DND-41 (cell line): ENCODE data around the gene PLXNA4.

Experiments used
- EZH2 ChIP-seq: IDR thresholded peaks from 3 replicates; pipeline ENCODE4 v1.6.1; 2012; ENCODE audit warnings: borderline replicate concordance, low read depth, mild to moderate bottlenecking, moderate library complexity, low read length, inconsistent platforms; ENCODE audit not compliant: severe bottlenecking
- TF ChIP-seq, protein P1 (sequence below): IDR thresholded peaks from 2 replicates; pipeline ENCODE4 v1.5.1; 2012; ENCODE audit warnings: borderline replicate concordance, low read length, moderate library complexity, mild to moderate bottlenecking; ENCODE audit not compliant: poor library complexity, severe bottlenecking; ENCODE audit errors: extremely low read depth

DNA sequence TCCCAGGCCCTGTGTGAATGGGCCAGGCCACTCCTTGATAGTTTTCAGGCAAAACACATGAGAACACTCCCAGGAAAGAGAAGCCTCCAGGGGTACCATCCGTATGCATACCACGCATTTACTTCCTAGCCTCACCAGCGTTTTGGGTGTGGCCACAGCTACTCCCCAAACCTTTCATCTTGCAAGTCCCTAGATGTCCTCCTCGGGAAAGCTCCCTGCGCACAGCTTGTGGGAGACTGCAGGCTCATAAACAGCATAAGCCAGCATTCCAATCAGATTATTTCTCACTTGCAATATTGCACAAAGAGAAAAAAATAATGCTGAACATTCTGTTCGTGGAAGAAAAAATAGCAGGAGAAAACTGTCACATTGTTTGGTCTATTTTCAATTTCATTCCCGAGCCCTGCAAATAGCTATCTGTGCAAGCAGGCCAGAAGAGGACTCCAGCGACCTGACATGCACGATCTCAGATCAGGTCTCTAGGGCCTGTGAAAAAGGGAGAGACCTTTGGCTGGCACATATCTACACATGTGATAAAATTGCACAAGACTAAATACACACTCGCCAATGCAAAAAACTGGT, 175.6 kb downstream of the PLXNA4 start:
- TF ChIP-seq, protein P1, sequence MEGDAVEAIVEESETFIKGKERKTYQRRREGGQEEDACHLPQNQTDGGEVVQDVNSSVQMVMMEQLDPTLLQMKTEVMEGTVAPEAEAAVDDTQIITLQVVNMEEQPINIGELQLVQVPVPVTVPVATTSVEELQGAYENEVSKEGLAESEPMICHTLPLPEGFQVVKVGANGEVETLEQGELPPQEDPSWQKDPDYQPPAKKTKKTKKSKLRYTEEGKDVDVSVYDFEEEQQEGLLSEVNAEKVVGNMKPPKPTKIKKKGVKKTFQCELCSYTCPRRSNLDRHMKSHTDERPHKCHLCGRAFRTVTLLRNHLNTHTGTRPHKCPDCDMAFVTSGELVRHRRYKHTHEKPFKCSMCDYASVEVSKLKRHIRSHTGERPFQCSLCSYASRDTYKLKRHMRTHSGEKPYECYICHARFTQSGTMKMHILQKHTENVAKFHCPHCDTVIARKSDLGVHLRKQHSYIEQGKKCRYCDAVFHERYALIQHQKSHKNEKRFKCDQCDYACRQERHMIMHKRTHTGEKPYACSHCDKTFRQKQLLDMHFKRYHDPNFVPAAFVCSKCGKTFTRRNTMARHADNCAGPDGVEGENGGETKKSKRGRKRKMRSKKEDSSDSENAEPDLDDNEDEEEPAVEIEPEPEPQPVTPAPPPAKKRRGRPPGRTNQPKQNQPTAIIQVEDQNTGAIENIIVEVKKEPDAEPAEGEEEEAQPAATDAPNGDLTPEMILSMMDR = no peak
- TF ChIP-seq EZH2 = no peak
